ENCODE results near the gene TUBB2A.
"Not testable (repeated sequence)": the region's sequence is repeated elsewhere in the genome, so short reads cannot be mapped to it uniquely, and the experiment has no call there.

The TUBB2A gene

DNA sequence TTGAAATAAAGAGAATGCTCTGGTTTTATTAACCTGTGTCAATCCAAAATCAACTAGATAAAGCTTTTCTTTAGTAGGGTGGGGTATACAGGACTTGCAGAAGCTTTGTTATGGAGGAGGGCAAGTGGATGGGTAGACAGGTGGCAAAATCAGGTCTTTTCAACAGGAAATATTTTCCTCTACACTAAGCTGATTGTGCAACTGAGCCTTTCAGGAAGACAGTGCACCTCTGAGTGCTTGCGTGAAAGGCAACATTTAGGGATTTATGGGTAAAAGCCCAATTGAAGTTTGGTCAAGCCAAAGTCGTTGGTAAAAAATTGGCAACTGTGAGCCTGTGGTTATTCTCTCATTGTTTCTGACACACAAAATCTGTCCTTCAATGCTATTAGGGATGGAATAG lies 23.8 kb upstream of the TUBB2A start:
- Histone ChIP-seq H3K27ac (ENCODE audit: low read depth, low read length) (no peak overlapping the region), H3K9me3 (ENCODE audit: control insufficient read depth, insufficient read depth, low read depth, low read length) (peaks cover 3% of the 10 kb centered on the region; the same call in 1 of the 2 replicates), H3K27me3 (ENCODE audit: control insufficient read depth, insufficient read depth, low read length) (no peaks in the 10 kb centered on the region), H3K4me3 (ENCODE audit: low read depth, low read length) (no peak overlapping the region), H3K36me3 (ENCODE audit: control insufficient read depth, insufficient read depth, low read length) (peaks cover 16% of the 10 kb centered on the region; the same call in 1 of the 2 replicates), H3K4me1 (ENCODE audit: control insufficient read depth, insufficient read depth, low read length) (peaks cover 5% of the 10 kb centered on the region), H3K9ac (ENCODE audit: low read length) (no peak overlapping the region)

DNA sequence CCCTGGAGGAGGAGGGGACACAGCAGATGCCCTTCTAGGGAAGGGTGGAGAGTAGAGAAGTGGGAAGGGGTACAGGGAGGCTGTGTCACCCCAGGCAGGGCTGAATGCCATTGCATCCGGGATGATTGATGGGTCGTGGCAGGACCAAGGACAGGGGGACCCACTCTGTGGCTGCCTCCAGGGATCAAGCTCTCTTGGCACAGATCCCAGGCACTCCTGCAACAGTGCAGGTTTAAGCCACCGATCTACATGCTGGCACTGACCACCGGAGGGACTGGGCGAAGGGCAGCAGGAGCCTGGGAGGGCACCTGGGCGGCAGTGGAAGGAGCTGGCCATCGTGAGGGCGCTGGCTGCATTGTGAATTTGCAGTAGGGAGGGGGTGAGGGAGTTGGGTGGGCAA lies 22.6 kb upstream of the TUBB2A start:
- not testable (repeated sequence) for H3K9me3 ChIP-seq (ENCODE audit: control insufficient read depth, insufficient read depth, low read depth, low read length); H3K27me3 ChIP-seq (ENCODE audit: control insufficient read depth, insufficient read depth, low read length); H3K27ac ChIP-seq (ENCODE audit: low read depth, low read length)
- H3K9ac ChIP-seq (ENCODE audit: low read length) = peak overlapping the region; percentile 38
- peaks cover 17% of the 10 kb centered on the region for H3K4me1 ChIP-seq (ENCODE audit: control insufficient read depth, insufficient read depth, low read length)
- H3K4me3 ChIP-seq (ENCODE audit: low read depth, low read length) = peak overlapping the region; percentile 55
- peaks cover 19% of the 10 kb centered on the region; the same call in 1 of the 2 replicates for H3K36me3 ChIP-seq (ENCODE audit: control insufficient read depth, insufficient read depth, low read length)

DNA sequence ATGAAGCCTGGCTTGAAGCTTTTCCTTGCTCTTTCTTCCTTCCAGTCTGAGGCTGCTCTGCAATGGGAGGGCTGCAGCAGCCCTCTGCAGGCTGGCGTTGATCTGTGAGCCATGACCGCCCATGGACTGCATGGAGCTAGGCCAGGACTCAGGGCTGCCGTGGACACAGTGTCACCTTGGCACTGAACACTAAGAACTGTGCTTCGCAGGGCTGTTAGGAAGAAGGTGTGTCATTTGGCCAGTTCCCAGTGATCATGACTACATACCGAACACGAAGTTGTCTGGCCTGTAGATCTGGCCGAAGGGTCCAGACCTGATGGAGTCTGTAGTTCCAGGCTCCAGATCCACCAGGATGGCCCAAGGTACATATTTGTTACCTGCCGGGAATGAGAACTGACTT lies 21.3 kb upstream of the TUBB2A start:
- not testable (repeated sequence) for H3K27me3 ChIP-seq (ENCODE audit: control insufficient read depth, insufficient read depth, low read length); H3K9me3 ChIP-seq (ENCODE audit: control insufficient read depth, insufficient read depth, low read depth, low read length); H3K9ac ChIP-seq (ENCODE audit: low read length); H3K27ac ChIP-seq (ENCODE audit: low read depth, low read length); H3K4me3 ChIP-seq (ENCODE audit: low read depth, low read length)
- Histone ChIP-seq H3K4me1 (ENCODE audit: control insufficient read depth, insufficient read depth, low read length) (peaks cover 21% of the 10 kb centered on the region), H3K36me3 (ENCODE audit: control insufficient read depth, insufficient read depth, low read length) (peaks cover 17% of the 10 kb centered on the region; the same call in 1 of the 2 replicates)

DNA sequence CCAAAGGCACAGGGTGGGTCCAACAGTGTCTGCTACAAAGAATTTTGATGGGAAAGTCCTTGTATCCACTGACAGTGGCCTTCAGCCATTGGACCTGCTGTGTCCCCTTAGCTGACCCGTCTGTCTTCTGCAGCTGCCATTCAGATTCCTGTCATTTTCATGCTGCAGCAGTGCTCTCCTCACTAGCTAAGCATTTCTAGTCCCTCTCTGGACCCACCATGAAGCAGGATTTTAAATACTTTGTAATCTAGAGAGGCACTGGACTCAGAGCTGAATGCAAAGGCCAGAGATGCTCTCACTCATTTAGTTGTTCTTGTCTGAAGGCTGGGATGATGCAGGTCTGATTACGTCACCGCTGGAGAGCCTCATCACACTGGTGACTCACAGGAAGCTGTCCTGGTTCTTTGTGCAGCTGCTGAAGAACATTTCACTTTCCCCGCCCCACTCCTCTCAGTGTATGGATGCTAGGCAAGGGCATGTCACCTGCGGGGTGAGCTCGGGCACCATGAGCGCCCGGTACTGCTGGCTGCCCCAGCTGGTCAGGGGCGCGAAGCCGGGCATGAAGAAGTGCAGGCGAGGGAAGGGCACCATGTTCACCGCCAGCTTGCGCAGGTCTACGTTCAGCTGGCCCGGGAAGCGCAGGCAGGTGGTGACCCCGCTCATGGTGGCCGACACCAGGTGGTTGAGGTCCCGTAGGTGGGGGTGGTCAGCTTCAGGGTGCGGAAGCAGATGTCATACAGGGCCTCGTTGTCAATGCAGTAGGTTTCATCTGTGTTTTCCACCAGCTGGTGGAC lies 19.4 kb upstream of the TUBB2A start:
- Histone ChIP-seq H3K36me3 (ENCODE audit: control insufficient read depth, insufficient read depth, low read length) (peaks cover 12% of the 10 kb centered on the region; the same call in 1 of the 2 replicates), H3K9me3 (ENCODE audit: control insufficient read depth, insufficient read depth, low read depth, low read length) (0 out of 2 replicates have a peak, but pooled peaks cover 1% of the 10 kb centered on the region), H3K27ac (ENCODE audit: low read depth, low read length) (no peak overlapping the region), H3K4me3 (ENCODE audit: low read depth, low read length) (no peak overlapping the region), H3K4me1 (ENCODE audit: control insufficient read depth, insufficient read depth, low read length) (peaks cover 24% of the 10 kb centered on the region), H3K27me3 (ENCODE audit: control insufficient read depth, insufficient read depth, low read length) (no peaks in the 10 kb centered on the region), H3K9ac (ENCODE audit: low read length) (no peak overlapping the region)

DNA sequence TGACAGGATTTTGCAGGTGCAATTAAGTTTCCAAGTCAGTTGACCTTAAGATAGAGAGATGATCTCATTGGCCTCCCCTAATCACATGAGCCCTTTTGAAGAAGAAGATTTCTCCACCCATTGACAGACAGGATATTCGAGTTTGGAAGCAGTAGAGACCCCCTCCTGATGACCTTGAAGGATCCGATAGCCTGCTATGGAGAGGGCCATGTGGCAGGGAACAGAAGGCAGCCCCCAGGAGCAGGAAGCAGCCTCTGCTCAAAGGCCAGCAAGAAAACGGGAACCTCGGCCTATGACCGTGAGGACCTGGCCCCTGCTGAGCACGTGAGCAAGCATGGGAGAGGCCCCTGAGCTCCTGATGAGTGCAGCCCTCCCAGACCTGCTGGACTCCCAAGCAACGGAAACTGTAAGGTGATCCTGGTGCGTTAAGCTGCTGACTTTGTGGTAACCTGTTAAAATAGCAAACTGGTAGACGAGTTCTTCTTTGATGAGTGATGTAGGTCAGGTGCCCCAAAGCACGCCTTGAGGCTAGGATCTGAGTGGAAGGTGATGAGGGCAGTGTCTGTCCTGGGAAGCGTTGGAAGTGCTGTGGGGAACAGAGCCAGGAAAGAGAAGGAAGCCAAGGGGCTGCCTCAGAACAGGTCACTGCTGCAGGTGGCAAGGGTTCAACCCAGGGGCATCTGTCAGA lies 18.5 kb upstream of the TUBB2A start:
- H3K4me3 ChIP-seq (ENCODE audit: low read depth, low read length) = no peak overlapping the region
- peaks cover 27% of the 10 kb centered on the region for H3K4me1 ChIP-seq (ENCODE audit: control insufficient read depth, insufficient read depth, low read length)
- H3K36me3 ChIP-seq (ENCODE audit: control insufficient read depth, insufficient read depth, low read length) = peaks cover 16% of the 10 kb centered on the region; the same call in 1 of the 2 replicates
- H3K9me3 ChIP-seq (ENCODE audit: control insufficient read depth, insufficient read depth, low read depth, low read length) = 0 out of 2 replicates have a peak, but pooled peaks cover 4% of the 10 kb centered on the region
- peak overlapping the region; percentile 2; the same call in 1 of the 2 replicates for H3K27ac ChIP-seq (ENCODE audit: low read depth, low read length)
- peak overlapping the region; percentile 28 for H3K9ac ChIP-seq (ENCODE audit: low read length)
- H3K27me3 ChIP-seq (ENCODE audit: control insufficient read depth, insufficient read depth, low read length) = no peaks in the 10 kb centered on the region

DNA sequence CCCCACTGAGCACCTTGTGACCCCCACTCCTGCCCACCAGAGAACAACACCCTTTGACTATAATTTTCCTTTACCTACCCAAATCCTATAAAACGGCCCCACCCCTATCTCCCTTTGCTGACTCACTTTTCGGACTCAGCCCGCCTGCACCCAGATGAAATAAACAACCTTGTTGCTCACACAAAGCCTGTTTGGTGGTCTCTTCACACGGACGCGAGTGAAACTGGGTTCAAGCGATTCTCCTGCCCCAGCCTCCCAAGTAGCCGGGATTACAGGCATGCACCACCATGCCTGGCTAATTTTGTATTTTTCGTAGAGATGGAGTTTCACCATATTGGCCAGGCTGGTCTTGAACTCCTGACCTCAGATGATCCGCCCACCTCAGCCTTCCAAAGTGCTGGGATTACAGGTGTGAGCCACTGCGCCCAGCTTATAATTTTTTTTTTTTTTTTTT lies 16.3 kb upstream of the TUBB2A start:
- H3K36me3 ChIP-seq (ENCODE audit: control insufficient read depth, insufficient read depth, low read length) = peaks cover 13% of the 10 kb centered on the region; the same call in 1 of the 2 replicates
- H3K27me3 ChIP-seq (ENCODE audit: control insufficient read depth, insufficient read depth, low read length) = not testable (repeated sequence)

DNA sequence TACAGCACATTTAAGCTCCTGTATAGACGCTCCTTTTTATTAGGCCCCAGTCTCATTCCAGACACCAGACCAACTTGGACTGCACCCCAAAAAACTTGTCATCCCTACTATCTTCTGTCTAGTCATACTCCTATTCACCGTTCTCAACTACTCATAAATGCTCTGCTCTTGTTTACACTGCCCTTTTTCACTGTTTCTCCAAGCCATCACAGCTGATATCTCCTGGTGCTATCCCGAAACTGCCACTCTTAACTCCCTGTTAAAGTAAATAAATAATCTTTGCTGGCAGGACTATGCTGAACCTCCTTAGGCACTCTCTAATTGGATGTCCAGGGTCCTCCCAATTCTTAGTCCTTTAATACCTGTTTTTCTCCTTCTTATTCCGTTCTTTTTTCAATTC lies 15.4 kb upstream of the TUBB2A start:
- peaks cover 27% of the 10 kb centered on the region for H3K4me1 ChIP-seq (ENCODE audit: control insufficient read depth, insufficient read depth, low read length)
- not testable (repeated sequence) for H3K27ac ChIP-seq (ENCODE audit: low read depth, low read length); H3K4me3 ChIP-seq (ENCODE audit: low read depth, low read length); H3K27me3 ChIP-seq (ENCODE audit: control insufficient read depth, insufficient read depth, low read length); H3K9me3 ChIP-seq (ENCODE audit: control insufficient read depth, insufficient read depth, low read depth, low read length); H3K9ac ChIP-seq (ENCODE audit: low read length)
- peaks cover 13% of the 10 kb centered on the region; the same call in 1 of the 2 replicates for H3K36me3 ChIP-seq (ENCODE audit: control insufficient read depth, insufficient read depth, low read length)

More for the DNA sequence above, 16.3 kb upstream of the TUBB2A start:
- not testable (repeated sequence) for H3K9ac ChIP-seq (ENCODE audit: low read length); H3K27ac ChIP-seq (ENCODE audit: low read depth, low read length); H3K4me3 ChIP-seq (ENCODE audit: low read depth, low read length); H3K9me3 ChIP-seq (ENCODE audit: control insufficient read depth, insufficient read depth, low read depth, low read length)
- peaks cover 27% of the 10 kb centered on the region for H3K4me1 ChIP-seq (ENCODE audit: control insufficient read depth, insufficient read depth, low read length)

DNA sequence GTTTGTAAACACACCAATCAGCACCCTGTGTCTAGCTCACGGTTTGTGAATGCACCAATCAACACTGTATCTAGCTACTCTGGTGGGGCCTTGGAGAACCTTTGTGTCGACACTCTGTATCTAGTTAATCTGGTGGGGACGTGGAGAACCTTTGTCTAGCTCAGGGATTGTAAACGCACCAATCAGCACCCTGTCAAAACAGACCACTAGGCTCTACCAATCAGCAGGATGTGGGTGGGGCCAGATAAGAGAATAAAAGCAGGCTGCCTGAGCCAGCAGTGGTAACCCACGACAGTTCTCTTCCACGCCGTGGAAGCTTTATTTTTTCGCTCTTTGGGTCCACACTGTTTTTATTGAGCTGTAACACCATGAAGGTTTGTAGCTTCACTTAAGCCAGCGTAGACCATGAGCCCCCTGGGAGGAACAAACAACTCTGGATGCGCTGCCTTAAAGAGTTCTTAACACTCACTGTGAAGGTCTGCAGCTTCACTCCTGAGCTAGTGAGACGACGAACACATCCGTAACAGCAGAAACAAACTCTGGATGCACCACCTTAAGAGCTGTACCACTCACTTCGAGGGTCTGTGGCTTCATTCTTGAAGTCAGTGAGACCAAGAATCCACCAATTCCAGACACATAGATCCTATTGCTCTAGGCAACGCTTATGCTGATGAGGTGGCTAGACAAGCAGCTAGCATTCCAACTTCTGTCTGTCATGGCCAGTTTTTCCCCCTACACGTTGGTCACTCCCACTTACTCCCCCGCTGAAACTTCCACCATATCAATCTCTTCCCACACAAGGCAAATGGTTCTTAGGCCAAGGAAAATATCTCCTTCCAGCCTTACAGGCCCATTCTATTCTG lies 14.2 kb upstream of the TUBB2A start:
- not testable (repeated sequence) for H3K27me3 ChIP-seq (ENCODE audit: control insufficient read depth, insufficient read depth, low read length); H3K9me3 ChIP-seq (ENCODE audit: control insufficient read depth, insufficient read depth, low read depth, low read length)
- Histone ChIP-seq H3K27ac (ENCODE audit: low read depth, low read length) (peak overlapping the region; percentile 76; the same call in 1 of the 2 replicates), H3K4me3 (ENCODE audit: low read depth, low read length) (peak overlapping the region; percentile 67; the same call in 1 of the 2 replicates), H3K9ac (ENCODE audit: low read length) (peak overlapping the region; percentile 88), H3K4me1 (ENCODE audit: control insufficient read depth, insufficient read depth, low read length) (peaks cover 34% of the 10 kb centered on the region), H3K36me3 (ENCODE audit: control insufficient read depth, insufficient read depth, low read length) (peaks cover 13% of the 10 kb centered on the region; the same call in 1 of the 2 replicates)

DNA sequence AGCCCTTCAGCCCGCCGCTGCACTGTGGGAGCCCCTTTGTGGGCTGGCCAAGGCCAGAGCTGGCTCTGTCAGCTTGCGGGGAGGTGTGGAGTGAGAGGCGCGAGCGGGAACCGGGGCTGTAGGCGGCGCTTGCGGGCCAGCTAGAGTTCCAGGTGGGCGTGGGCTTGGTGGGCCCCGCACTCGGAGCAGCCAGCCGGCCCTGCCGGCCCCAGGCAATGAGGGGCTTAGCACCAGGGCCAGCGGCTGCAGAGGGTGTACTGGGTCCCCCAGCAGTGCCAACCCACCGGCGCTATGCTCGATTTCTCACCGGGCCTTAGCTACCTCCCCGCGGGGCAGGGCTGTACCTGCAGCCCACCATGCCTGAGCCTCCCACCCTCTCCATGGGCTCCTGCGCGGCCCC lies 13.3 kb upstream of the TUBB2A start:
- Histone ChIP-seq H3K36me3 (ENCODE audit: control insufficient read depth, insufficient read depth, low read length) (peaks cover 11% of the 10 kb centered on the region; the same call in 1 of the 2 replicates), H3K9ac (ENCODE audit: low read length) (peak overlapping the region; percentile 88), H3K4me1 (ENCODE audit: control insufficient read depth, insufficient read depth, low read length) (peaks cover 35% of the 10 kb centered on the region), H3K27ac (ENCODE audit: low read depth, low read length) (peak overlapping the region; percentile 98; the same call in 1 of the 2 replicates), H3K4me3 (ENCODE audit: low read depth, low read length) (peak overlapping the region; percentile 67; the same call in 1 of the 2 replicates)
- H3K9me3 ChIP-seq (ENCODE audit: control insufficient read depth, insufficient read depth, low read depth, low read length); H3K27me3 ChIP-seq (ENCODE audit: control insufficient read depth, insufficient read depth, low read length): not testable (repeated sequence)

DNA sequence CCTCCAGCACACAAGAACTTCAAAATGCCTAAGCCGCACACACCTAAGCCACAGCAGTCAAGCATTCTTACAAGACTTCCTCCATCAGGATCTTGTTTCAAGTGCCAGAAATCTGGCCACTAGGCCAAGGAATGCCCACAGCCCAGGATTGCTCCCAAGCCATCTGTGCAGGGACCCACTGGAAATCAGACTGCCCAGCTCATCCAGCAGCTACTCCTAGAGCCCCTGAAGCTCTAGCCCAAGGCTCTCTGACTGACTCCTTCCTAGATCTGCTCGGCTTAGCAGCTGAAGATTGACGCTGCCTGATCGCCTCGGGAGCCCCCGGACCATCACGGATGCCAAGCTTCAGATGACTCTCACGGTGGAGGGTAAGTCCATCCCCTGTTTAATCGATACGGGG lies 10.7 kb upstream of the TUBB2A start:
- Histone ChIP-seq H3K9ac (ENCODE audit: low read length) (peak overlapping the region; percentile 88), H3K27ac (ENCODE audit: low read depth, low read length) (peak overlapping the region; percentile 98; the same call in 1 of the 2 replicates), H3K4me3 (ENCODE audit: low read depth, low read length) (peak overlapping the region; percentile 67; the same call in 1 of the 2 replicates), H3K4me1 (ENCODE audit: control insufficient read depth, insufficient read depth, low read length) (peaks cover 47% of the 10 kb centered on the region)
- not testable (repeated sequence) for H3K27me3 ChIP-seq (ENCODE audit: control insufficient read depth, insufficient read depth, low read length); H3K9me3 ChIP-seq (ENCODE audit: control insufficient read depth, insufficient read depth, low read depth, low read length); H3K36me3 ChIP-seq (ENCODE audit: control insufficient read depth, insufficient read depth, low read length)

Measured in HUES6 (cell line).